HG02885 (cell line): ENCODE data around the gene ELP6.

Experiments
- ATAC-seq: cut with Tn5 transposase; IDR thresholded peaks from one replicate; pipeline ENCODE4 v1.9.1; 2021; ENCODE audit warnings: mild to moderate bottlenecking; ENCODE audit not compliant: unreplicated experiment, poor library complexity

ELP6 gene, protein sequence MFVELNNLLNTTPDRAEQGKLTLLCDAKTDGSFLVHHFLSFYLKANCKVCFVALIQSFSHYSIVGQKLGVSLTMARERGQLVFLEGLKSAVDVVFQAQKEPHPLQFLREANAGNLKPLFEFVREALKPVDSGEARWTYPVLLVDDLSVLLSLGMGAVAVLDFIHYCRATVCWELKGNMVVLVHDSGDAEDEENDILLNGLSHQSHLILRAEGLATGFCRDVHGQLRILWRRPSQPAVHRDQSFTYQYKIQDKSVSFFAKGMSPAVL

GRCh38 chr3:47513125-47513929, at the start of gene ELP6:
ELP6 (minus strand) TSS chr3:47513712; CDS start chr3:47513590, 122 bp downstream.
- ATAC-seq, result peak; percentile 93

- no peak for ATAC-seq
These were observed 42.8 kb upstream of the ELP6 start for GRCh38 chr3:47556351-47556750.

GRCh38 chr3:47554335-47554734, 40.8 kb upstream of the ELP6 start:
- ATAC-seq, result no peak

DNA sequence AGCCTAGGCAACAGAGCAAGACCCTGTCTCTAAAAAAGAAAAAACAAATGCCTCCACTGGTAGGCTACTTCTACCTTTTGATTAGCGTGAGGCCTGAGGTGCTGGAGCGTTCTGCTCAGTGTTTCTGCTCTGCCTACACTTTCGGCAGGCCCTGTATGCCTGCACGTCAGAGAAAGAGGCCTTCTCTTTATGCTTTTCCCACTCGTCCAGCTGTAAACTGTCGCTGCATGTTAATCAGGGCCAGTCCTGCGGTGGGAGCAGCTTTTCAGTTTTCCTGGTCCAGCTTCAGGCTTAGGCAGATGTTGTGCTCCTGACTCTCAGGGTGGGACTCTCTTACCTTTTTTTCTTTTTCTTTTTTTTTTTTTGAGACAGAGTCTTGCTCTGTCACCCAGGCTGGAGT, 39.9 kb upstream of the ELP6 start:
- no peak for ATAC-seq

- ATAC-seq, result no peak
These were observed 29.1 kb upstream of the ELP6 start for GRCh38 chr3:47542471-47543173.

- no peak for ATAC-seq
These were observed 28.1 kb upstream of the ELP6 start for GRCh38 chr3:47541583-47542108.

GRCh38 chr3:47540281-47540680, 26.8 kb upstream of the ELP6 start:
- ATAC-seq, result no peak

GRCh38 chr3:47536967-47537366, 23.5 kb upstream of the ELP6 start:
- no peak for ATAC-seq

- ATAC-seq, result no peak
These were observed 22.8 kb upstream of the ELP6 start for GRCh38 chr3:47536221-47536891.

DNA sequence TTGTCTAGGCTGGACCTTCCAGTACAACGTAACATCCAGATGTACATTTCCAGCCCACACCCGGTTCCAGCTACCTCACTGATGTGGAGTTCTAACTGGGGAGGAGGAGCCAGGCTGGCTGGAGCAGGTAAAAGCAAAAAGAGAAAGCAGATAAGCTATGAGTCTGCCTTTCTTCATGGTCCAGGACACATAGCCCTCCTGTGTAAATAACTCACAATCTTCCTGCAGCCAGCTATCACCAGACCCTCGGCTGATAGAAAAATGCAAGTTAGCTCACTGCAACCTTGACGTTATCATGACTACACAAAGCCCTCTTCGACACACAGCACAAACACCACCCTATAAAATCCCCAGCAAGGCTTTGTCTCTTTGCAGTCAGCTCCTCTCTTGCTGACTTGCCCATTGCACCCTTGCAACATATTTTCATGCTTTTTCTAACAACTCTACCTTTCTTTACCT, 20.5 kb upstream of the ELP6 start:
- no peak for ATAC-seq

DNA sequence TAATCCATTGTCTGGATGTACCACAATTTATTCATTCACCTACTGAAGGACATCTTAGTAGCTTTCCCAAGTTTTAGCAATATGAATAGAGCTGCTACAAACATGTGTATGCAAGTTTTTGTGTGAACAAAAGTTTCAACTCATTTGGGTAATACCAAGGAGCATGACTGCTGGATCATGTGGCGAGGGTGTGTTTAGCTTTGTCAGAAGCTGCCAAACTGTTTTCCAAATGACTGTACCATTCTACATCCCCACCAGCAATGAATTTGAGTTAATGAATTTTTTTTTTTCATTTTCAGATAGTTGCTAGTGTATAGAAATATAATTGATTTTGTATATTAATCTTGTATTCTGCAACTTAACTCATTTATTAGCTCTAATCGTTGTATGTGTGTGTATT, 20.0 kb upstream of the ELP6 start:
- ATAC-seq, result no peak

- no peak for ATAC-seq
These were observed 14.6 kb upstream of the ELP6 start for GRCh38 chr3:47527952-47528725.

- ATAC-seq, result no peak
These were observed 12.1 kb upstream of the ELP6 start for GRCh38 chr3:47525617-47526016.

GRCh38 chr3:47523310-47524073, 10.0 kb upstream of the ELP6 start:
- ATAC-seq, result no peak

- ATAC-seq, result peak; percentile 73
These were observed 8.8 kb upstream of the ELP6 start for GRCh38 chr3:47522082-47522987.

DNA sequence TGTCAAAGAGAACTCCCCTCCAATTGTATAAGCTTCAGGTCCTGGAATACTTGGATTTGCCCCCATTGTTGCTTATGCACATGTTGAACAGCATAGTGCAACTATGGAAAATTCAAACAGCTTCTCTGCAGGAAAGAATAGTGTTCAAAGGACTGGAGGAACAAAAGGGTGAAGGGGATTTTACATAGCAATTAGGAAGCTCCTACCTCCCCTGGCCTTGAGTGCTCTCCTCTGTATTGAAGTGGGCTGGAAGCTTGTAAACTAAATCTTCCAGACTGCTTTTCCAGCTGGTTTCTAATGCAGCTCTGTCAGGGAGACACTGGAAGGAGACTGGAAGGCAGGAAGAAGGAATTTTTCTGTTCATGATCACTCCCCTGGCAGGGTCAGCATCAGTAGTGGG, 7.2 kb upstream of the ELP6 start:
- no peak for ATAC-seq

DNA sequence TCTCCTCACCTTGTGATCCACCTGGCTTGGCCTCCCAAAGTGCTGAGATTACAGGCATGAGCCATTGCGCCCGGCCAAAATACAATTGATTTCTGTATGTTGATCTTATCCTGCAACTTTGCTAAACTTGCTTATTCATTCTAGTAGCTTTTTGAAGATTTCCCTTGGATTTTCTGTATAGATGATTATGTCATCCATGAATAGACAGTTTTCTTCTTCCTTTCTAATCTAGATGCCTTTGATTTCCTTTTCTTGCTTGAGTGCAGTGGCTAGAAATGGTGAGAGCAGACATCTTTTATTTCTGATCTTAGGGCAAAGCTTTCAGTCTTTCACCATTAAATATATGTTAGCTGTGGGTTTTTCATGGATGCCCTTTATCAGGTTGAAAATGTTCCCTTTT, 4.4 kb upstream of the ELP6 start:
- no peak for ATAC-seq

DNA sequence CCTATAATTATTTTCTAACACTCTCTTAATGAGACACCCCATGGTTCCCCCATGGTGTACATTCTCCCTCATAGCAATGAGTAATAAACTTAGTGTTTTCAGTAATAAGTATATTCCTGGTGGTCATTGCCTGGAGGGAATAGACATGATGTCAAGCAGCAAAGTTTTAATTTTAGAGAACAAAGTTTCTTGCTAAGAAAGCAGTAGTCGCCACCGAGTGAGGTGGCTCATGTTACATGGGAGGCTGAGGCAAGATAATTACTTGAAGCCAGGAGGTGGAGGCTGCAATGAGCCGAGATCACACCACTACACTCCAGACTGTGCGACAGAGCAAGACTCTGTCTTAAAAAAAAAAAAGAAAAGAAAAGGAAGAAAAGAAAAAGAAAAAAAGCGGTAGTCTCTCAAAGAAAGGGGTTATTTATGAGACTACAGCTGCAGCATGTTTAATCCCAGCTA, 2.4 kb upstream of the ELP6 start:
- ATAC-seq, result no peak
